Measurements from ENCODE around the gene PLA2G4B.

The PLA2G4B gene

DNA sequence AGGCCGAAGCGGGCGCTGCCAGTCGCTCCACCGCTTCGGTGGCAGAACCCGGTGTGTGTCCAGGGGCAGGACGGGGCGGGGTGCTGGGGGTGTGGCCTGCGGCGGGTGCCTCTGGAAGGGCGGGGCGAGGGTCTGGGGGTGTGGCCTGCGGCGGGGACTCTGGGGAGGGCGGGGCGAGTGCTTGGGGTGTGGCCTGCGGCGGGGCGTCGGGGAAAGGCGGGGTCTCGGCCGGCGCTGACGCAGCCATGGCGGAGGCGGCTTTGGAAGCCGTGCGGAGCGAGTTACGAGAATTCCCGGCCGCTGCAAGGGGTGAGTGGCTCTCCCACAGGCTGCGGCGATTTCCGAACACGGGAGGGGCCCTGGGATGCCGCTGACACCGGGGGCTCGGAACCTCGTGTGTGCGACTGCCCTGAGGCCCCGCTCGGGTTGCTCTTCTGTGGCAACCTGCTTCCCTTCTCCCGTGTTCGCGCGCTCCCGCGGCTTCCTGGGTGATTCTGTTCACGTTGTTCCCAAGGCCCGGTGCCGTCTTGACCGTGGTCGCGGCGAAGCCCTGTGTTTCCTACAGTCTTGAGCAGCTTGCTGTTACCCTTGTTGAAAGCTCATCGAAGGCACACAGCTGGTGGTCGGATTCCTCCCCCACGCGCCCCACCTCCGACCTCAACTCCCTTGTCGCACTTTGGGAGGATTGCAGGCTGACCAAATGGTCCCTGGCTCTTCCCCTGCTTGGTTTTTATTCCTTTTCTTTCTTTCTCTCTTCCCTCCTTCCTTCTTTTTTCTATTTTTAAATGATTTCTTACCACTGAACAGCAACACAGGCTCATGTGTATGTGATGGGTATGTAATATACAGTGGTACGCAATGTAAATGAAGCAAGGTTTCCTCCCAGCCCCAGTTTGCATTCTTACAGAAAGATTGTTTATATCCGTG lies 10.5 kb upstream of the PLA2G4B start, which contains the start of gene JMJD7:
Gene JMJD7 (plus strand): TSS at position 213 of the 927 bp plus-strand sequence. CDS start 33 bp downstream, at position 246.
- peak; percentile 96 for DNase-seq (ENCODE audit: low read depth)

DNA sequence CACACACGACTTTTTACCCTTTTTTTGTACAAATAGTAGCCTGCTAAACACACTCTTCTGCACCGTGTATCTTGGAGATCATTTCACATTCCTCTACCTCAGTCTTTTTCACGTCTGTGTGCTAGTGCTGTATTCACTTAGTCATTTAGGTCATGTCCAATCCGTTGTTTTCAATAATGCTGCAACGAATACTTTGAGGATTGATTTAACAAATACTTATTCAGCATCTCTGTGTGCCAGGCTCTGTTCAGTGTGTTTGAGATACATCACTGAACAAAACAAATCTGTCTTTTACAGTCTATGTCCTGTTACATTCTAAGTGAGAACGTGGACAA lies 9.9 kb upstream of the PLA2G4B start:
- no peak for DNase-seq (ENCODE audit: low read depth)

DNA sequence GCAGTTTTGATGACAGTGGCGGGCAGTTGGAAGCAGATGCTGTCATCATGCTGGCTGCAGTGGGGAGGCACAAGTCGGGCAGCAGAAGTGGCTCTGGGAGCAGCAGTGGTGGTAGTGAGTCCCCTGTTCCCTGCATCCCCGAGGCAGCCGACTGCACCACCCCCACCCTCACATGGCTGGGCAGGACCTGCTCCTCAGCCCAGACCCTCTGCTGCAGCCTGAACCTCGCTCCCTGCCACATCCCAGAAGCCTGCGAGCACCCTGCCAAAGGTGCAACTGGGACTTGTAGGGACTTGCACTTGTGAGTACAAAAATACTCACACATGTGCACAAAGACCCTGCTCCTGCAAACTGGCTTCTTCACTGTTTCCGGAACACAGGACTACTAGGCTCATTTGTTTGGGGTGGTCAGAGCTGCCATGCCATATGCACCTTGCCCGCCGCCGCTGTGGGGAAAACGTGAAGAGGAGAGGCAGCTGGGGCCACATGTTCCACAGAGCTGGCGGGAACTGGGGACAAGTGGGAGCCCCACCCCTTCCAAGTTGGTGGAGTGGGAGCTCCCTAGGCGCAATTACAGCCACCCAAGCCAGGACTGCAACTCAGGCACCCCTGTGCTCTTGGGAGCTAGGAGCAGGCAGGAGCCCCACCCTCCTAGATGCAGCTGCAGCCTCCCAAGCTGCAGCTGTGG lies 8.5 kb upstream of the PLA2G4B start:
- DNase-seq (ENCODE audit: low read depth), result no peak

DNA sequence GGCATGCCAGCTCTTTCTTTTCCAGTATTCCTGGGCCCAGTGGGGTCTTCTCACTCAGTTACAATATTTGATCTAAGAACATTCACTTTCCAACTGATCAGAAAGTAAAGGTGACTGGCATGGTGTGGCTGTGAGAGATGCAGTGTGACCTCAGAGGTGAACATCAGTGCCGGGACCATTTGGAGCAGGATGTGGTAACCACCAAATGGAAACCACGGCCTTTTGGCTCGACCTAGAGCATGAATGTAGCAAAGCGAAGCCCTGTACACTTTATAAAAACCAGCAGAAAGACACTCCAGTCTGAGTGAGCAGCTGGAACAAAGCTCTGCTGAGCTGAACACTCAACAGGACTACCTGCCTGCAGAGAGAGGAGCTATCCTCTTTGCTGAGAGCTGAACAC lies 7.4 kb upstream of the PLA2G4B start:
- peak; percentile 40 for DNase-seq (ENCODE audit: low read depth)

DNA sequence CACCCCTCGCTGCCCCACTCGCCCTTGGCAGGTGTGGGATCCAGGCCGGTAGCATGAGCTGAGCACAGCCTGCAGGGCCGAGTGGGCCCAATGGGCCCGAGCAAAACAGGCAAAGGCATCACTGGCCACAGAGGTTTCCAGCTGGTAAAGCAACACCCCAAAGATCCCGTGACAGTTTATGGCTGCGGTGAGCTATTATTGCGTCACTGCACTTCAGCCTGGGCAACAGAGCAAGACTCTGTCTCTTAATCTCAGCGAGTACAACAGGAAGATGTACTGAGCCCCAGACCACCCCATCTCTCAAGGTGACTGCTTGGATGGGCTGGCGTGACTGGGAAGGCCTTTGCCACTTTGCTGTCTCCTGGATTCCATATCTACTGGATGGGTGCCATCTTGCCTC lies 6.4 kb upstream of the PLA2G4B start:
- no peak for DNase-seq (ENCODE audit: low read depth)

DNA sequence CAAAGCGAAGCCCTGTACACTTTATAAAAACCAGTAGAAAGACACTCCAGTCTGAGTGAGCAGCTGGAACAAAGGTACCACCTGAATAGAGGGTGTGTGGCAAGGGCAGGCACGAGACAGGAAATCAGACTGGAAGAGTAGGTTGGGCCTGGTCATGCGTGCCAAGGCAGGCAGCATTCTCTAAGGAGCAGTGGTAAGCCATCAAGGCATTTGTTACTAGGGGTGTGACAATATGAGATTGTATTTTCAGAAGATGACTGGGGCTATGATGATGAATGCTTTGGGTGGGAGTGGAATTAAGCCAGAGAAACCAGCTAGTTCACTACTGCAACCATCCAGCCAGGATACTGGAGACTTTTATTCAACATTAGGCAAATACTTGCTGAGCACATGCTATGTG lies 5.8 kb upstream of the PLA2G4B start:
- DNase-seq (ENCODE audit: low read depth), result no peak

DNA sequence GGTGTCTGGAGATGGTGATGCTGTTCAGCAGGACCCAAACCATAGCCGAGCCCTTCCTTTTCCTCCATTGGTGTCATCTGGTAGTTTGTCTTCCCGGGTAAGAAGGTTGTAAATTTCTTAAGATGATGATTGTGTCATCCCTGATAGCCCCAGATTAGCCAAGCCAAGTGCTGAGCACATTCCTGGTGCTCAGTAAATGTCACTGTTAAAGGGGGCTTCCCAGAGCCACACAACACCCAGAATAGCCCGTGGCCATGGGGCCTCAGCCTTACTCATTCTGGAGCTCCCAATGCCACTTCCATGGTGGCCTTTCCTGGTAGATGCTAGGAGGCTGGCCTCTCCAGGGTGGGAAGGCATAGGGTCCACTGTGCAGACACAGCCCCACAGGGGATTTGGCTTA lies 4.6 kb upstream of the PLA2G4B start:
- DNase-seq (ENCODE audit: low read depth), result no peak

DNA sequence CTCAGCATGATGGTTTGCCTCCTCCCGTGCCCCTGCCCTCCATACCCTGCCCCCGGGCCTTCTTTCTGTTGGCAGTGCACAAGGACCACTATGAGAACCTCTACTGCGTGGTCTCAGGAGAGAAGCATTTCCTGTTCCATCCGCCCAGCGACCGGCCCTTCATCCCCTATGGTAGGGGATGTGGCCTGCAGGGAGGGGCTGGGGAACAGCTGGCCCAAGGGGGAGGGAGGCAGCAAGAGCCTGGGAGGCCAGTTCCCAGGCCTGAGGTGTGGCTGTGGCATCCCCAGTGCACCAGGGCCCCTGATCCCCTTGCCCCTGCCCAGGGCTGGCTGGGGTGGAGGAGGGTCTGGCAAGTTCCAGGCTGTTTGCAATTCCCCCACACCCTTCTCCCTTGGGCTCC lies 2.6 kb upstream of the PLA2G4B start:
- no peak for DNase-seq (ENCODE audit: low read depth)

DNA sequence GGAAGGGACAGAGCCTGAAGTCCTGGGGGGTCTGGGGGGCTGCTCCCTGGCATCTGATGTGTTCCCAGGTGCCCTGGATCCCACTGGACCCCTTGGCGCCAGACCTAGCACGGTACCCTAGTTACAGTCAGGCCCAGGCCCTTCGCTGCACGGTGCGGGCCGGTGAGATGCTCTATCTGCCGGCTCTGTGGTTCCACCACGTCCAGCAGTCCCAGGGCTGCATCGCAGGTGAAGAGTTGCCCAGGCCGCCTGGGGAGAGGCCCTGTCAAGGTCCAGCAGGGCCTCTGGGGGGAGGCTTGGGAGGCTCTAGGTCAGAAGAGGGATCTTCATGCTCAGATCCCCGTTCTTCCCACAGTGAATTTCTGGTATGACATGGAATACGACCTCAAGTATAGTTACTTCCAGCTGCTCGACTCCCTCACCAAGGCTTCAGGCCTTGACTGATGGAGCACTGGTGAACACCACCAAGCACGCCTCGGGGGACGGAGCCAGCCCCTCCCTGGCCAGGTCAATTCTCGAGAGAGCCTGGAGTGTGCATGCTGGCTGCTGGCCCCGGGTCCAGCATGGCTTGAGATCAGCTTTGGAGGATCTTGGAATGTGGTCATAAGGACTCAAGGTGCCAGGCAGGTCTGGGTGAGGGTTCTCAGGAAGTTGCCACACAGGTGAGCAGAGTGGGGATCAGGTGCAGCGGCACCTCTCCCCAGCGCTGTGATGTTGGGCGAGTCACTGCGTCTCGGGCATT lies 1.8 kb upstream of the PLA2G4B start:
- no peak for DNase-seq (ENCODE audit: low read depth)

DNA sequence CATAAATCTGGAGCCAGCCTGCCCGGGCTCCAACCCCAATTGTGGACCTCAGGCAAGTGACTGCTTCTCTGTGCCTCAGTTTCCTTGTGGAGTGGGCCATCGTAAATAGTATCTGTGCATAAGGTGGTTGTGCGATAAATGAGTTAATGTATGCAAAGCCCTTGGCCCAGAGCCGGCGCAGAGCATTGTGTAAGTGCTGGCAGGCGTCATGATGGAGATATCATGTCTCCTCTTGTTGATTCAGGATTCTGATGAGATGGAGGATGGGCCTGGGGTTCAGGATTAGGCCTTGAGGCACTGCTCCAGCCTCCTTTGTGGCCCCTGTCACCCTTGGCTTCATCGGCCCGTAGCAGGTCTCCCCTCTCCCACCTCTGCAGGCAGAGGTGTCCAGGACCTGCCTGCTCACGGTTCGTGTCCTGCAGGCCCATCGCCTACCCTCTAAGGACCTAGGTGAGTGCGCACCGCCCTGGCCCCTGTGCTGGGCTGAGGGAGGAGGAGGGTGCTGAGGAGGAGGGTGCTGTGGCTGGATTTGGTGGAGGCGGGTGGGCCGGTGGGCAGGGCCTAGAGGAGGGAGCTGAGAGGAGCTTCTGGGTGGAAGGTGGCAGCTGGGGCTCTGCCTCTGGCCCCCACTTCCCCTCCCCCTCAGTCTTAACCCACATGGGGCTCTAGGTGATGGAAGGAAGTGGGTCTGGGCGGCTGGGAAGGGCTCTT lies 1.3 kb downstream of the PLA2G4B start:
- DNase-seq (ENCODE audit: low read depth), result no peak

DNA sequence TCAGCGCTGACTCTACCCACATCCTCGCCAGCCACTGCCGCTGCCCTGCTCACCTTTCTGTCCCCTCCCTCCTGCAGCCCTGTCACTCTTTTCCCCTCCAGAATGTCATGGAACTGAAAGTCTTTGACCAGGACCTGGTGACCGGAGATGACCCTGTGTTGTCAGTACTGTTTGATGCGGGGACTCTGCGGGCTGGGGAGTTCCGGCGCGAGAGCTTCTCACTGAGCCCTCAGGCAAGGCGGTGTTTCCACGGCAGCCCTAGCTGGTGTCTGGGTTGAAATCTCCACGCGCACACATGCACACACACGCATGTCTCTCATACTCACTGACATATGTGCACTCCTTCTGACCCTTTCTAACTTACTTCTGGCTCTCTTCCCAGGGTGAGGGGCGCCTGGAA lies 2.0 kb downstream of the PLA2G4B start:
- DNase-seq (ENCODE audit: low read depth), result no peak

DNA sequence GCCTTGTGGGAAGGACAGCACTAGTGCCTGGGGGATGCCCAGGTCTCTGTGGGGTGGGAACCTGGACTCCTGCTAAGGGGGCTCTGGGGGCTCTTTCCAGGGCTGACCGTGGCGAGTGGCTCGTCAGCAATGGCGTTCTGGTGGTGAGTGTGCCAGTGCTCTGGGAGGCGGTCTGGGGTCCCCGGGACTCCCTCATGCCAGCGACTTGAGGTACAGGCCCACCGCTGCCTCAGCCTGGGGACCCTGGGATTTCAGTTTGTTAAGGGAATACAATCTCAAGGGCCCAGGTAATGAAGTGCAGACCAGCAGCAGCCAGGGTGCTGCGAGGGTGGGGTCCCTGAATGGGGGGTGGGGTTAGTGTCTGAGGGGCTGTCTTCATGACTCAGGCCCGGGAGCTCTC lies 2.5 kb downstream of the PLA2G4B start:
- no peak for DNase-seq (ENCODE audit: low read depth)

DNA sequence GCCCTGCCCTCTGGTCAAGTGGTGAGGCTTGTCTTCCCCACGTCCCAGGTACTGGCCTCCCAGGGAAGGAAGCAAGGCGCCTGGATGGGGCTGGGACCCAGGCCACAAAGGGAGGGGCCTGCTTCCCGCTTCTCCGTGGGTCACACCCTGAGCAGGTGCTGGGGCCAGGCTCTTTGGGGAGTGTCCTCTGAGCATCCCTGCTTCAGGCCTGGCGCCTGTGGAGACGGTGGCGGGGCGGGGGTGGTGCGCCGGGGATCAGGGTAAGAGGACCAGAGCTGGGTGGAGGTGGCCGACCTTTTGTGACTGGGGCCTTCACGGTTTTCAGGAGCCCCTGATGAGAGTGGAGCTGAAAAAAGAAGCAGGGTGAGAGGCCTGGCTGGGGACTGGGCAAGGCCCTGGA lies 3.6 kb downstream of the PLA2G4B start:
- no peak for DNase-seq (ENCODE audit: low read depth)

DNA sequence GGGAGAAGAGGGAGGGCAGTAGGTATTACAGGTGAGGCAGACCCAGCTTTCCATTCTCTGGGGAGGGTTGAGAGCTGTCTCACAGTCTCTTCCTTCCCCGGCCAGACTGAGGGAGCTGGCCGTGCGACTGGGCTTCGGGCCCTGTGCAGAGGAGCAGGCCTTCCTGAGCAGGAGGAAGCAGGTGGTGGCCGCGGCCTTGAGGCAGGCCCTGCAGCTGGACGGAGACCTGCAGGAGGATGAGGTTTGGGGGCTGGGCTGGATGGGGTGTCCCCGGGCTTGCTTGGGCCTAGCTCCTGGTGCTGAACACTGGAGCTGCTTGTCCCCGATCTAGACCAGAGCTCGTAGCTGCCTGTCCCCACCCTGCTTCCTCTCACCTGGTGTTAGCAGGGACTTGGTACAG lies 4.9 kb downstream of the PLA2G4B start:
- no peak for DNase-seq (ENCODE audit: low read depth)

DNA sequence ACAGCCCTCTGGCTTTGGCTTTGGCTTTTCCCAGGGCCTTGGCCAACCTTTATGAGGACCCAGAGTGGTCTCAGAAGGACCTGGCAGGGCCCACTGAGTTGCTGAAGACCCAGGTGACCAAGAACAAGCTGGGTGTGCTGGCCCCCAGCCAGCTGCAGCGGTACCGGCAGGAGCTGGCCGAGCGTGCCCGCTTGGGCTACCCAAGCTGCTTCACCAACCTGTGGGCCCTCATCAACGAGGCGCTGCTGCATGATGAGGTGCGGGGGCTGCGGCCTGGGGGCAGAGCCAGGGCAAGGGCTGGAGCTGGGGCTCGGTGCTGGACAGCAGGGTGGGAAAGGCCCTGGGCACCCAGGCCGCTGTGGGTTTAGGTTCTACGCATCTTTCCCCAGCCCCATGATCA lies 6.2 kb downstream of the PLA2G4B start:
- DNase-seq (ENCODE audit: low read depth), result no peak

DNA sequence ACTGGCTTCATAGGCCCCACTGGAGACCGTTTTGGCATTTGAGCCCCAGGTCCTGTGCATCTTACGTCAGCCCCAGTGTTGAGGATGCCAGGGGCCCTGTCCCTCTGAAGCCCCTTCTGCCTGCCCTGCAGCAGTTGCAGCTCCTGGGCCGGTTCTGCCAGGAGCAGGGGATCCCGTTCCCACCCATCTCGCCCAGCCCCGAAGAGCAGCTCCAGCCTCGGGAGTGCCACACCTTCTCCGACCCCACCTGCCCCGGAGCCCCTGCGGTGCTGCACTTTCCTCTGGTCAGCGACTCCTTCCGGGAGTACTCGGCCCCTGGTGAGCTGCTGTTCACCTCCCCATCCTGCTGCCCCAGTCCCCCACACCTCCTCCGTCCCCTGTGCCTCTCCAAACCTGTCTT lies 8.6 kb downstream of the PLA2G4B start:
- no peak for DNase-seq (ENCODE audit: low read depth)

DNA sequence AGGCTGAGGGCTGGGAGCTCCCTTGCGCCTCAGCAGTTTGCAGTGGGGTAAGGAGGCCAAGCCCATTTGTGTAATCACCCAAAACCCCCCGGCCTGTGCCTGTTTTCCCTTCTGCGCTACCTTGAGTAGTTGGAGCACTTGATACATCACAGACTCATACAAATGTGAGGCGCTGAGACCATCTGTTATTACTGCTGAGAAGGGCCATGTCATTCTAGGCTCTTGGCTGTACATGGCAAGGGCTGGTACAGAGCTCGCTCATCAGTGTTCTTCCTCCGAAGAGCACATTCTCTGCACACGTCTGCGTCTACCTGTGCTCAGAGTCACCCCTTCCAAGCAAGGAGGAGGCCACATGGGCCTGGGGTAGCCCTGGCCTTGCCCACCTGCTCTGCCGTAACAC lies 9.3 kb downstream of the PLA2G4B start:
- no peak for DNase-seq (ENCODE audit: low read depth)

DNA sequence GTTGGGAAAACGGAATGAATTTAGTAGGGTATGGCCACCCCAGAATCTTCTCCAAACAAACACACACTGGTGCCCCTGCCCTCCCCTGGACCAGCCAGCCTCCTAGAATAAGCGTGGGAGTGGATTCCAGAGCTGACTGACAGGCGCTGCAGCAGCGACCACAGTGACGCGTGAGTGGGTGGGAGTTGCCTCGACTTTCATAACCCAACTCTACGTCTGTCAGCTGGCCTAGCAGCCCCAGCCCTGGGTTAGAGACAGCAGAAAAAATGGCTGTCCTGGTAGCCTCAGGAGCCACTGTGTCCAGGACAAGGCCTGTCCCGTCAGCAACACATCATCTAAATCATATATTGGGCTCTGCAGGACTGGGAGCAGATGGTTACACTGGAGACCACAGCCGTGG lies 10.0 kb downstream of the PLA2G4B start:
- no peak for DNase-seq (ENCODE audit: low read depth)

DNA sequence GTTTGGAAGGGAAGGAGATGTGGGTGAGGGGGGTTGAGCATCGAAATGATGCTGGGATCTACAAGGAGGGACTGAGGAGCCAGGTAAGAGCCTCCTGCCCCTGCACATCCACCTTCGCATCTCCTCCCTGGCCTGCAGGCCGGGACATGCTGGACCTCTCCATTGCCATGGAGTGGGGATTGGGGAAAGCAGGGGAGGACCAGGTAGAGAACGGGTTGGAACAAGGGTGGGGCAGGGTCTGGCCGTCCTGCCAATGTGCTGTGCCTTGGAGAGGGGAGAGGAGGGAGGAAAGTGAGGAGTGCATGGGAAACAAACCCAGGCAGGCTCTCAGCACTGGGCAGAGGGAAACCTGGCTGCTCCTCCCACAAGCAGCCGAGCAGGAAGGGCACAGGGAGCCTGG lies 10.6 kb downstream of the PLA2G4B start:
- no peak for DNase-seq (ENCODE audit: low read depth)

DNA sequence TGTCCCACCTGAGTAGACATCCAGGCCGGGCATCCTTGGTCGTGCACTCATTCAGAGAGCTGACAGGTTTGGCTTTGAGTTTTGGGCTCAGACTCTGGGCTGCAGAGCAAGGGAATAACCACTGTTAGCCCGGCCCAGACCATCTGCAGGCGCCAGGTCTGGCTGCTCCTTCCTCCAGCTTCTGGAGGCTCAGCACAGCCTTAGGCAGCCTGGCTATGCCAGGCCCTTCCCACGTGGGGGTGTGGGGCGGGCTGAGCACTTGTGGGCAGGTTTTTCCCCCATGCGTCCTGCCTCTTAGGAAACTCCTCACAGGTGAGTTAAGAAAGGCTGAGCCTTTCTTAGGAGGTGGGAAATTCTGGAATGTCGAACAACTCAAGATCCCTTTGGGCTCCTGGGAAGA lies 11.2 kb downstream of the PLA2G4B start:
- no peak for DNase-seq (ENCODE audit: low read depth)

DNA sequence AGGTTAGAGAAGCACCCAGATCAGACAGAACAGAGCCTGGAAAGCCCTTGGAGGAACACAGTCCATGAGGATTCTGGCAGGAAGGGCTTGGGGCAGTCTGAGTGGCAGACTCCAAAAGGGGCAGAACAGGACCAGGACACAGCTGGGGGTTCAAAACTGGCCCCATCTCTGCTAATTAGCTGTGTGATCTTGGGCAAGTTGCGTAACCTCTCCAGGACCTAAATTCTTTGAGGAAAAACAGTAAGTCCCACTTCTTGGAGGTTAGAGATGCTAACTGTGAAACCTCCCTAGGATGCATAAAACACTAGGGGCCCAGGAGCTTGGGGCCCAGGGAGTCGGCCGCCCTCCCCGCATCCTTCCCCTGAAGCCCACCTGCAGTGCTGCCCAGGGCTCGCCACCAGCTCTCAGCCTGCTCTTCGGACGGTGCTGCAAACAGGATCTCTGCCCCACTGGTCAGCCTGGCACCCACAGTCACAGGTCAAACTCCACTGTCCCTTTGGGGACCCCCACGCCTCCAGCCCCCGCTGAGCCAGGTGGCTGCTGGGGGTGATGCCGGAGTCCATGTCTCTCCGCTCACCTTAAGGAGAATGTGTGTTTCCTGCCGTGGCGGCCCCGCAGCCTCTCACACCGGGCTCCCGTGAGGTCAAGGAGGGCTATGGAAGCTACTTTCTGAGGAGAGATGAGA lies 12.0 kb downstream of the PLA2G4B start:
- DNase-seq (ENCODE audit: low read depth), result no peak

DNA sequence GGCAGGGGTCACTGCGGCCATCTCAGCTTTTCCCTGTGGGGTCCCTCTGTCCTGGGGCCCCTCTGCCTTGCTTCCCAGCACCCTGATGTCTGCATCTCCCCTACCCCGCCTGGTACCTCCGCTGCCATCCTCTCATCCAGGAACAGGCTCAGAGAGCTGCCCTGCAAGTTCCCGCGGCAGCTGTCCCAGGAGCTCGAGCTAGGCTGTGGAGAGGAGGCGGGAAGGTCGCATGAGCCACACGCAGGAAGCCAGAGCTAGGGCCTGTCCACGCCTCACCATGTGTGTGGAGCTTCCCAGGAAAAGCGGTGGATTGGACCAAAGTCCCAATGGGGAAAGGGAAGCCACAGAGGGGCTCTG lies 12.5 kb downstream of the PLA2G4B start:
- no peak for DNase-seq (ENCODE audit: low read depth)
